ENCODE data around the gene ZNF865.

DNA sequence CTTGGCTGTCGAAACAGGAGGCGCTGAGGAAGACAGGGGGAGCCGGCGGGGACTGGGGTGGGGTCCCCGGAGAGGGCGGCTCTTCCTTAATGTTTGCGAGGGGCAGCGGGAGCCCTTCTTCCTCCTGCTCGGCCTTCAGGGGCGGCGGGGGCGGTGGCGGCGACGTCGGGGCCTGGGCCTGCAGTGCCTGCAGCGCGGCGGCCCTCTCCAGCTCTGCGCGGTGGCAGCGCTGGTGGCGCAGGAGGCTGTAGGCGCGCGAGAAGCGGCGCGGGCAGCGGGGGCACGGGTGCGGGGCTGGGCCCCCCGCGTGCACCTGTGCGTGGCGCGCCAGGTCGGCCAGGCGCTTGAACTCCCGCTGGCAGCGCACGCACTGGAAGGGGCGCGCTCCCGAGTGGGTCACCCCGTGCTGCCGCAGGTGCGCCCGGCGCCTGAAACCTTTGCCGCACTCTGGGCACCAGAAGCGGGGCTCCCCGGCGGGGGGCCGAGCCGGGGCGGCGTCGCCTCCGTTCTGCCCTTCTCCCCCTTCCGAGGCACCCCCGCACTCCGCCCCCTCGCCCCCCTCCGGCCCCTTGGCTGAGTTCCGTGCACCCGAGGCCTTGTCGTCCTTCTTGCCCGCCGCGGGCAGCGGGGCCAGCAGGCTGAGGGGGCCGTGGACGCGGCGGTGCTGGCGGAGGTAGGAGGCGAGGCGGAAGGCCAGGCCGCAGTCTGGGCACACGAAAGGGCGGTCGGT lies 27.3 kb upstream of the ZNF865 start:
- TF ChIP-seq, protein P1, sequence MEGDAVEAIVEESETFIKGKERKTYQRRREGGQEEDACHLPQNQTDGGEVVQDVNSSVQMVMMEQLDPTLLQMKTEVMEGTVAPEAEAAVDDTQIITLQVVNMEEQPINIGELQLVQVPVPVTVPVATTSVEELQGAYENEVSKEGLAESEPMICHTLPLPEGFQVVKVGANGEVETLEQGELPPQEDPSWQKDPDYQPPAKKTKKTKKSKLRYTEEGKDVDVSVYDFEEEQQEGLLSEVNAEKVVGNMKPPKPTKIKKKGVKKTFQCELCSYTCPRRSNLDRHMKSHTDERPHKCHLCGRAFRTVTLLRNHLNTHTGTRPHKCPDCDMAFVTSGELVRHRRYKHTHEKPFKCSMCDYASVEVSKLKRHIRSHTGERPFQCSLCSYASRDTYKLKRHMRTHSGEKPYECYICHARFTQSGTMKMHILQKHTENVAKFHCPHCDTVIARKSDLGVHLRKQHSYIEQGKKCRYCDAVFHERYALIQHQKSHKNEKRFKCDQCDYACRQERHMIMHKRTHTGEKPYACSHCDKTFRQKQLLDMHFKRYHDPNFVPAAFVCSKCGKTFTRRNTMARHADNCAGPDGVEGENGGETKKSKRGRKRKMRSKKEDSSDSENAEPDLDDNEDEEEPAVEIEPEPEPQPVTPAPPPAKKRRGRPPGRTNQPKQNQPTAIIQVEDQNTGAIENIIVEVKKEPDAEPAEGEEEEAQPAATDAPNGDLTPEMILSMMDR (IDR thresholded peaks at IDR 0.05) = no peak
- TF ChIP-seq POLR2A (IDR thresholded peaks at IDR 0.05) = no peak

Data from adrenal gland (tissue), 5 donors.